Non-pigmented ciliary epithelial cell (primary cell): ENCODE results near the gene MDN1.
"Not testable (repeated sequence)": the region's sequence is repeated elsewhere in the genome, so short reads cannot be mapped to it uniquely, and the experiment has no call there.

Source experiments
- DNase-seq: peaks from one replicate; pipeline ENCODE4 v3.0.0-alpha.2; 2010; ENCODE audit warnings: low read depth

The MDN1 gene

GRCh38 chr6:89769572-89769971 lies 50.0 kb downstream of the MDN1 start:
- DNase-seq = no peak

GRCh38 chr6:89768324-89768723 lies 51.3 kb downstream of the MDN1 start:
- no peak for DNase-seq

GRCh38 chr6:89763550-89763949 lies 56.0 kb downstream of the MDN1 start:
- no peak for DNase-seq

- DNase-seq = no peak
Measured at GRCh38 chr6:89758830-89759229, 60.8 kb downstream of the MDN1 start.

GRCh38 chr6:89750338-89750737 lies 69.3 kb downstream of the MDN1 start:
- DNase-seq = no peak

- no peak for DNase-seq
Measured at GRCh38 chr6:89749918-89750317, 69.7 kb downstream of the MDN1 start.

- no peak for DNase-seq
Measured at GRCh38 chr6:89745716-89746115, 73.9 kb downstream of the MDN1 start.

- DNase-seq = no peak
Measured at GRCh38 chr6:89745096-89745495, 74.5 kb downstream of the MDN1 start.

- no peak for DNase-seq
Measured at GRCh38 chr6:89736893-89737292, 82.7 kb downstream of the MDN1 start.

- no peak for DNase-seq
Measured at GRCh38 chr6:89734526-89734925, 85.1 kb downstream of the MDN1 start.

- DNase-seq = no peak
Measured at GRCh38 chr6:89731924-89732567, 87.5 kb downstream of the MDN1 start.

- DNase-seq = not testable (repeated sequence)
Measured at GRCh38 chr6:89731262-89731661, 88.3 kb downstream of the MDN1 start.

- DNase-seq = no peak
Measured at GRCh38 chr6:89729818-89730217, 89.8 kb downstream of the MDN1 start.

- no peak for DNase-seq
Measured at GRCh38 chr6:89727501-89727900, 92.1 kb downstream of the MDN1 start.

GRCh38 chr6:89724981-89725380 lies 94.6 kb downstream of the MDN1 start:
- DNase-seq = no peak

GRCh38 chr6:89723046-89723445 lies 96.5 kb downstream of the MDN1 start:
- DNase-seq = no peak

GRCh38 chr6:89716532-89716931 lies 103.1 kb downstream of the MDN1 start:
- DNase-seq = no peak

GRCh38 chr6:89711801-89712200 lies 107.8 kb downstream of the MDN1 start:
- no peak for DNase-seq

- no peak for DNase-seq
Measured at GRCh38 chr6:89708316-89708715, 111.3 kb downstream of the MDN1 start.

GRCh38 chr6:89707766-89708165 lies 111.8 kb downstream of the MDN1 start:
- no peak for DNase-seq

GRCh38 chr6:89706121-89706520 lies 113.5 kb downstream of the MDN1 start:
- no peak for DNase-seq

GRCh38 chr6:89703292-89703691 lies 116.3 kb downstream of the MDN1 start:
- DNase-seq = no peak

GRCh38 chr6:89702349-89702748 lies 117.2 kb downstream of the MDN1 start:
- no peak for DNase-seq

- DNase-seq = no peak
Measured at GRCh38 chr6:89695667-89696066, 123.9 kb downstream of the MDN1 start.

GRCh38 chr6:89694428-89694827 lies 125.2 kb downstream of the MDN1 start:
- no peak for DNase-seq
